CD4-positive, alpha-beta T cell treated with Interleukin-21 for 1 hour (primary cell): ENCODE data around the gene GNMT.
"Not testable (repeated sequence)": the region's sequence is repeated elsewhere in the genome, so short reads cannot be mapped to it uniquely, and the experiment has no call there.

Experiments
- DNase-seq: peaks from one replicate; pipeline ENCODE4 v3.0.0-alpha.2; 2020

The GNMT gene

GRCh38 chr6:42960243-42961019 lies at the start of gene GNMT:
TSS of gene GNMT (plus strand) at chr6:42960754. CDS start at chr6:42960768, 14 bp downstream.
- DNase-seq, result peak; percentile 20

GRCh38 chr6:42911171-42912021 lies 49.2 kb upstream of the GNMT start:
- no peak for DNase-seq

GRCh38 chr6:42914546-42914945 lies 46.0 kb upstream of the GNMT start:
- no peak for DNase-seq

GRCh38 chr6:42915732-42916131 lies 44.8 kb upstream of the GNMT start, which contains the start of gene PTCRA:
TSS of gene PTCRA (plus strand) at chr6:42916053. CDS start at chr6:42916070, 17 bp downstream.
- no peak for DNase-seq

GRCh38 chr6:42916288-42916687 lies 44.3 kb upstream of the GNMT start:
- no peak for DNase-seq

- DNase-seq, result no peak
Measured at GRCh38 chr6:42921801-42922200, 38.8 kb upstream of the GNMT start.

GRCh38 chr6:42923666-42924065 lies 36.9 kb upstream of the GNMT start:
- DNase-seq, result no peak

- DNase-seq, result no peak
Measured at GRCh38 chr6:42925248-42925857, 35.2 kb upstream of the GNMT start.

GRCh38 chr6:42928986-42929820 lies 31.4 kb upstream of the GNMT start, which contains the start of gene CNPY3:
TSS of gene CNPY3 (plus strand) at chr6:42929480. CDS start at chr6:42929571, 91 bp downstream.
- peak; percentile 96 for DNase-seq

- DNase-seq, result peak; percentile 65
Measured at GRCh38 chr6:42929821-42930360, 30.7 kb upstream of the GNMT start.

GRCh38 chr6:42932412-42932811 lies 28.1 kb upstream of the GNMT start:
- no peak for DNase-seq

GRCh38 chr6:42933205-42933604 lies 27.3 kb upstream of the GNMT start:
- DNase-seq, result no peak

- DNase-seq, result no peak
Measured at GRCh38 chr6:42935322-42935721, 25.2 kb upstream of the GNMT start.

- DNase-seq, result no peak
Measured at GRCh38 chr6:42936398-42936797, 24.2 kb upstream of the GNMT start.

GRCh38 chr6:42937548-42938427 lies 22.8 kb upstream of the GNMT start:
- no peak for DNase-seq

GRCh38 chr6:42938428-42938796 lies 22.1 kb upstream of the GNMT start:
- DNase-seq, result no peak

- no peak for DNase-seq
Measured at GRCh38 chr6:42938987-42939809, 21.4 kb upstream of the GNMT start.

GRCh38 chr6:42939810-42940167 lies 20.8 kb upstream of the GNMT start:
- DNase-seq, result no peak

GRCh38 chr6:42940493-42941045 lies 20.0 kb upstream of the GNMT start:
- no peak for DNase-seq

GRCh38 chr6:42941356-42941755 lies 19.2 kb upstream of the GNMT start:
- DNase-seq, result not testable (repeated sequence)
